GM18873 (cell line): ENCODE results near the gene FNDC5.

ENCODE experiments used
- ATAC-seq: cut with Tn5 transposase; IDR thresholded peaks from one replicate; pipeline ENCODE4 v1.9.1; 2021; ENCODE audit warnings: mild to moderate bottlenecking, moderate library complexity, moderate number of reproducible peaks; ENCODE audit not compliant: unreplicated experiment, low FRiP score

Gene FNDC5

DNA sequence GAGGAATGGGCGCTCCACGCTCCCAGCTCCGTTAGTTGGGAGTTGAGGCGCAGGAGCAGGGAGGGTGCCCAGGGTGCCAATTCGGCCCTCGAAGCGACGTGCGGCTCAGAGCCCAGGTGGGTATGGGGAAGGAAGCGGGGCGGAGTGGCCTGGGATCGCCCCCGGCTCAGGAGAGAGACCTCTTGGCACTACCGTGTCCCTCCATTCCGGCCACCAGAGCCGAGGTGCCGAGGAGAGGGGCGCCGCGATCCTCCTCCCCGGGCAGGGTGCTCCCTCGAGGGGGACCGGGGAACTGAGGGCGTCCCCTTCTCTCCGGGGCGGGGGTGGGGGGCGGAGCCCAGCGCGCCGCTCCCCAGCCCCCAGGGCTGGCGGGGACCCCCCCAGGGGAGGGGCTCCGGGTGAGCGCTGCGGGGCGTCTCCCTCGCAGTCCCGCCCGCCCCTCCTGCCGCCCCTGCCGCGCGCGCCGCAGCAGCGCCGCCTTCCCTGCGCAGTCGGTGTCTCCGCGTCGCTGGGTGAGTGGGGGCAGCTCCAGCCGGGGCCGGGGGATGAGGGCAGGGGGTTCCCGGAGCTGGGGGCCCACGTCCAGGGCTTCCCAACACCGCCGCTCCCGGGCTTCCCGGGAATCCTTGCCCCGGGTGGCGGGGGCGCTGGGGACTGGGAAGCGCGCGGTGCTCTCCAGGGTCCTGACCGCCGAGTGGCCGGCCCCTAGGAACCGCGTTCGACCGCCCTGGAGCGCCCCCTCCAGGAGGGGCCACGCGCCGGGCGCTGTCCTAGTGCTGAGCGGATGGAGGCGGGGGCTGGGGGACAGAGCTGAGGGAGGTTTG is 15.5 kb upstream of the FNDC5 start, which contains the start of gene HPCA:
Gene HPCA, plus strand, starts transcription at position 488 of the 824 bp plus-strand sequence. CDS start 2,408 bp downstream, outside the sequence.
- no peak for ATAC-seq

- ATAC-seq = no peak
These were observed 14.9 kb upstream of the FNDC5 start for GRCh38 chr1:32885676-32886003.

GRCh38 chr1:32884726-32885125 is 14.0 kb upstream of the FNDC5 start:
- ATAC-seq = no peak

- ATAC-seq = no peak
These were observed 13.3 kb upstream of the FNDC5 start for GRCh38 chr1:32884032-32884372.

- ATAC-seq = no peak
These were observed 12.8 kb upstream of the FNDC5 start for GRCh38 chr1:32883338-32884031.

DNA sequence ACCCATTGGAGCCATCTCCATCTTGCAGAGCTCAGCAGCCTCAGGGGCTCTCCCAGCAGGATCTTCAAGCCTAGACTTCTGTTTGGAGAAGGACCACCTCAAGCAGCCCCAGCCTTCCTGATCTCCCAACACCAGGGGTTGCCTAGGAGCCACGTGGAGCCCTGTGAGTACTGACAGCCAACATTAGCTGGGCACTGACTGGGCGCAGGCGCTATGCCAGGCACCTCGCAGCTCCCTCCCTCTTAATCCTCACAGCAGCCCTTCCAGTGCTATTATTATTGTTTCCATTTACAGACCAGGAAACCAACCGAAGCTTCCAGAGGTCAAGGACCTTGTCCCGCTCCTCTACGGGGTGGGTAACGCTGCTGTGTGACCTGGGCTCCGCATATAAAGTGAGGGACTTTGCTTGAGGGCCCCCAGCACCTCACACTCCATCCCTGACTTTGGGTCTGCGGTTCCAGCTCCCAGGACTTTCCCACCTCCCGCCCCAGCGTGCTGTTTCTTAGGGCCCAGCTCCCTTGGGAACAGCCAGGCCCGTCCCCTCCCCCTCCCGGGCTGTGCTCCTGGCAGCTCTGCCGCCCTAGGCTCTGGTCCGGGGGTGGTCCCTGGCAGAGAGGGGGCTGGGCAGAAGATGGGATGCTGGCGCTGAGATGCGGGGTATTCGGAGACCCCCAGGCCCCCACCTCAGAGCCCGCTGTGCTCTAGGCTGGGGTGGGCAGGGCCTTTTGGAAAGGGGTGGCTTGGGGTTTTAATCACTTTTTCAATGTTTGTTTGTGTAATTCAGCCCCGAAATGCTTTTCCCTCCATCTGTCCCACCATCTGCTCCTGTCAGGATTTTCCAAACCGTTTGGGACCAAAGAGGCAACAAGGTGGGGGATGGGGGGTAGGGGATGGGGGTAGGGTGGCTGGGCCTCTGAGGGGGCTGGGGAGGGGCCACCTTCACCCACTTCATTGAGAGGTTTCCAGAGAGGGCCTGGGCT is 11.4 kb upstream of the FNDC5 start:
- ATAC-seq = no peak

GRCh38 chr1:32881291-32881690 is 10.6 kb upstream of the FNDC5 start:
- no peak for ATAC-seq

DNA sequence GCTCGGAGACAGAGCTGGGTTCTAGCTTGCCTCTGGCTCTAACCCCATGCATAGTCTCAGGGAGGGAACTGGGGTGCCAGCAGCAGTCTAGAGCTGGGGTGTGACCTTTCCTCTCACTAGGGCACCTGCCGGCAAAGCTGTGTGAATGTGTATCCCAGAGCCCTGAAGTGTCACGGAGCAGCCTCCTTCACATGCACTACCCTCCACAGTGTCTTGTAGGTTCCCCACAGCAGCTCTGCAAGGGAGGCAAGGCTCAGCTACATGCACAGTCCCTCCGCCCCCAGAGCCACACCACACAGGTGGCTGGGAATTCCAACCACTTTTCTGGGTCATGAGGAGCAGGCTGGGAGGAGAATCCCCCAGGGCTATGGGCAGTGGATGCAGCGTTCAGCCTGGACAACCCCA is 7.9 kb upstream of the FNDC5 start:
- ATAC-seq = no peak

DNA sequence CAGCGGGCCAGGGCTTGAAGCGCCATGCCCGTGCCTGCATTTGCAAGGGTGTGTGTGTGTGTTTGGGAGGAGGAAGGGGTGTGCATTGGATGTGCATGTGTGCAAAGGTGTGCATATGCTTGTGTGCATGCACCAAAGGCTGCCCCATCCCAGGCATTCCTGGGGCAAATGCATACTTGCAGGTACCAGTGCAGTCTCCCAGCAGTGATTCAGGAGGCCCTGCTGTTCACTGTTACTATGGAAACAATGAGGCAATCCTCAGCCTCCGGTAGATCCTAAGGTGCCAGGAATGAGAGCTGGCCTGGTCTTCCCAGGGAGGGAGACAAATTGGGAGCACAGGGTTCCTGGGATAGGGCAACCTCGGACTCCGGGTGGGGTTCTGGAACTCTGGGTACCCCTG is 7.5 kb upstream of the FNDC5 start:
- no peak for ATAC-seq

GRCh38 chr1:32877211-32878110 is 6.7 kb upstream of the FNDC5 start:
- ATAC-seq = no peak

GRCh38 chr1:32876341-32877210 is 5.9 kb upstream of the FNDC5 start:
- ATAC-seq = no peak

GRCh38 chr1:32874860-32875752 is 4.4 kb upstream of the FNDC5 start:
- ATAC-seq = no peak

DNA sequence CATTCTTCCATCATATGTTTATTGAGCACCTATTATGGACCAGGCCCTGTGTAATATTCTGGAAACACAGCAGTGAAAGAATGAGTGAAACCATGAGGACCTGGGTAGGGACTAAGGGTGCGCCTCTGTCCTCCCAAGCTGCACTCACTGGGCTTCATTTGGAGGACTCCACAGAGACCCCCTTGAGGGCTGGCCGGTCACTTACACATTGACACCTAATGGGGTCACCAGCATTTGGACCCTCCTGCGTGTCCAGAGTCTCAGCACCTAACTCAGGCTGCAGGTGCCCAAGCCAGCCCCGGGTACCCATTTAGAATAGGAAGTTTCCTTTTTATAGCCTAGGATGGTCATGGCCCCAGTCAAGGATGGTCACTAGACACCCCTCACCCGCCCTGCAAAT is 2.8 kb upstream of the FNDC5 start:
- ATAC-seq = no peak

GRCh38 chr1:32872192-32872460 is 1.4 kb upstream of the FNDC5 start:
- no peak for ATAC-seq

DNA sequence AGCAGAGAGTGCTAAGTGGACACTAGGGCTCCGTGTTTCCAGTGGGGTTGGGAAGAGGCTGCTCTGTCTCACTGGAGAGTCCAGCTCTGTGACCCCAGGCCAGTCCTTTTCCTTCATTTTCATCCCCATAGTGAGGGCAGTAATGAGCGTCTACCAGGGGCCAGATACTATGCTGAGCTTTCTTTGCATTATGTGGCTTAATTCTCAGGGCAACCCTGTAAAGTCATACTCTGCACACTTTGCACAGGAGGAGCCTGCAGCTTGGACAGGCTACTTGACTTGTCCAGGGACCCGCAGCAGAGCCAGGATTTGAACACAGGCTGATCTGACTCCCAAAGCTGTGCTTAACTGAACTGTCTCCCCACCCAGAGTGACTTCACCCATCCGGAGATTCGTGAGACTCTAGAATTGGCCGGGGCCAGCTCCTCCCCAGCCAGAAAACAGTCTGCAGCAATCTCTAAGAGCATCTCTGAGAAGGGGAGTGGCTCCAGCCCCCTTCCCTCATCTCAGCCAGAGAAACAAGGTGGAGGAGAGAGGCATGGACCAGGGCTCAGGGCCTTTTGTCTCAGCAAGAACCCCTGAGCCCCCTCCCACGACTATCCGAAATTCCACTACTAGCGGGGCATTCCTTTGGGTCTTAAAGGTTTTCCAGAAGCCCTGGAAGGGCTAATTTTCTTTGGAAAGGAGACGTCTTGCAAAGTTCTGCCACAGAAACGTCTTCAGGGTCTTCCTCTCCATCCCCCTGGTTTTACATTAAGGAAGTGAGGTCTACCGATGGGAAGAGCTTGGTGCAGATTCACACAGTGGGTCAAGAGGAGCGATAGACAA is 866 bp upstream of the FNDC5 start:
- no peak for ATAC-seq

DNA sequence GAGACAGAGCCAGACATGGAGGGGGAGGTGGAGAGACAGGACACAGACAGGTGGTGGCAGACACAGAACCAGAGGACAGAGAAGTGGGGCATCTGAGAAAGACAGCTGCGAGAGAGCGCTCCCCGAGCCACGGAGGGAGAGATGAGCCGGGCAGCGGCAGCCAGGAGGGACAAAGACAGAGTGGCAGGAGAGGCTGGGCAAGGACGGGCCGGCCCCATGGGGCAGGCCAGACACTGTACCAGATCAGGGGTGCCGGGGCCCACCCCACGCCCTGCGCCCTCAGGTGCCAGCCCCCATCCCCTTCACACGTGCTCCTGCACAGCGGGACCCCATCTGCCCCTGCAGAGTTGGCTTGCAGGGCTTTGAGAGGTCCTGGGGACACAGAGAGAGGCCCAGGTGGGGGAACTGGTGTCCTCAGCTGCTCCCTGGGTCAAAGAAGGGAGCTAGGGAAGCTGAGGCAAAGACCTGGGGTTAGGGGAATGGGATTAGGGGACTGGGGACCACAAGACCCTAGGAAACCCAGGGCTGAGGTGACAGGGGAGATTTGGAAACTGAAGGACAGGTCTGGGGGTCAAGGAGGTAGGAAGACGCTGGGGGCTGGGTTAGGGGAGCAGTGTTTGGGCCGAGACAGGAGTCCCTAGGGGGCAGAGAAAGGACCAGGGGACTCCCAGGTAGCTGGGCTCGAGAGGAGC is 643 bp downstream of the FNDC5 start:
- ATAC-seq = no peak
